VCaP (cell line): ENCODE results near the gene GPR108.

Source experiments
- H3K27ac ChIP-seq: fragments of 450-650 bp; 2 replicates; pipeline ENCODE4 v1.5.1; 2017
- TF ChIP-seq, protein P1 (sequence below): fragments of 450-650 bp; conservative IDR thresholded peaks from 2 replicates; pipeline ENCODE4 v1.5.1; 2017; ENCODE audit warnings: mild to moderate bottlenecking, moderate library complexity

The GPR108 gene

DNA sequence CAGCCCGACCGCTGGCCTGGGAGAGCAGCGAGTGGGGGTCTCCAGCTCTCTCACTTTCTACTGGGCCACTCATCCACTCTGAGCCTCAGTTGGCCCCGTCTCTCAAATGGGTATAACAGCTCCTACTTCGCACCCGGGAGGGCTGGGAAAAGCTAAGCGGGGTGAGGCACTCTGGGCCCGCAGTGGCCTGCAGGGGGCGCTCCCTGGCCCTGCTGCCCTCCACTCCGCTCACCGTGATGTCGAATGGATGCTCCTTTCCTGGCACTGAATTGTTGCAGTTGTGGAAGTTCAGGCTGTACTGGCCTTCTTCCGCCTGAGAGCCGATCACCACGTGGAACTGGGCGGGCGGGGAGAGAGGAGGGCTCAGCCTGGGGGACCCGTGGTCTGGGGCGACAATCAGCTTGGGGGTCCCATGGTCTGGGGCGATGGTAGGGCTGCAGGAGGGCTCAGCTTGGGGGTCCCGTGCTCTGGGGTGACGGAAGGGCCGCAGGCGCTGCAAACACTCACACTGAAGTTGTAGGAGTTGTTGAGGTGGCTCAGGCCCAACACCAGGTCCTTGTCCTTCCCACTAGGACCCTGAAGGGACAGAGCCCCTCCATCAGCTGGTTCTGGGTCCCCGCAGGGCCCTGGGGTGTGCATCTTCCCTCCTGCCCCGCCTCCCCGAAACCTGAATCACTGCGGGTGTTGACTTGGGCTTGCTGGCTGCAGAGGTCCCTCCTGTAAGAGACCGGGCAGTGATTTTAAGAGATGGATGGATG is 3.9 kb downstream of the GPR108 start:
- TF ChIP-seq, protein P1, sequence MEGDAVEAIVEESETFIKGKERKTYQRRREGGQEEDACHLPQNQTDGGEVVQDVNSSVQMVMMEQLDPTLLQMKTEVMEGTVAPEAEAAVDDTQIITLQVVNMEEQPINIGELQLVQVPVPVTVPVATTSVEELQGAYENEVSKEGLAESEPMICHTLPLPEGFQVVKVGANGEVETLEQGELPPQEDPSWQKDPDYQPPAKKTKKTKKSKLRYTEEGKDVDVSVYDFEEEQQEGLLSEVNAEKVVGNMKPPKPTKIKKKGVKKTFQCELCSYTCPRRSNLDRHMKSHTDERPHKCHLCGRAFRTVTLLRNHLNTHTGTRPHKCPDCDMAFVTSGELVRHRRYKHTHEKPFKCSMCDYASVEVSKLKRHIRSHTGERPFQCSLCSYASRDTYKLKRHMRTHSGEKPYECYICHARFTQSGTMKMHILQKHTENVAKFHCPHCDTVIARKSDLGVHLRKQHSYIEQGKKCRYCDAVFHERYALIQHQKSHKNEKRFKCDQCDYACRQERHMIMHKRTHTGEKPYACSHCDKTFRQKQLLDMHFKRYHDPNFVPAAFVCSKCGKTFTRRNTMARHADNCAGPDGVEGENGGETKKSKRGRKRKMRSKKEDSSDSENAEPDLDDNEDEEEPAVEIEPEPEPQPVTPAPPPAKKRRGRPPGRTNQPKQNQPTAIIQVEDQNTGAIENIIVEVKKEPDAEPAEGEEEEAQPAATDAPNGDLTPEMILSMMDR = no peak
- no peak overlapping the region for H3K27ac ChIP-seq

DNA sequence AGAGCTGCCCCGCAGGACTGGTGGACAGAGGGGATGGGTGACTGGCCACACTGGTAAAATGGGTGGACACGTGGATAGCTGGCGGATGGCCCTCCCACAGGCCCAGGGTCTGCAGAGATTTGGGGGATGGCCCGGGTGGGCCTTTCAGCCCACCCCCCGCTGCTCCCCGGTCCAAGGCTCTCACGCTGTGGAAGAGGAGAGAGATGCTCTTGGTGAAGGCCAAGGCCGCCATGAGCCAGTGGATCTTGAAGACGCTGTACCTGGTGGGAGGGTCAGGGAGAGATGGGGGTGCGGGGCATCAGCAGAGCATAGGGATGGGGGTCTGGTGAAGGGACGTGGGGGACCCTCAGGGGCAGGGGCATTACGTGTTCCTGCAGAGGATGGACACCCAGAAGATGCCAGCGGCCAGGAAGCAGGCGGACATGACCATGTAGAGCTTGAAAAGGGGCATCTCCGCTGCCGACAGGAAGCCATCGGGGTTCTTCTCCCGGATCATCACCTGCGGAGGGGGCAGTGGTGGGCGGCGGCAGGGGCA is 4.5 kb downstream of the GPR108 start:
- no peak overlapping the region for H3K27ac ChIP-seq
- TF ChIP-seq, protein P1 = no peak

DNA sequence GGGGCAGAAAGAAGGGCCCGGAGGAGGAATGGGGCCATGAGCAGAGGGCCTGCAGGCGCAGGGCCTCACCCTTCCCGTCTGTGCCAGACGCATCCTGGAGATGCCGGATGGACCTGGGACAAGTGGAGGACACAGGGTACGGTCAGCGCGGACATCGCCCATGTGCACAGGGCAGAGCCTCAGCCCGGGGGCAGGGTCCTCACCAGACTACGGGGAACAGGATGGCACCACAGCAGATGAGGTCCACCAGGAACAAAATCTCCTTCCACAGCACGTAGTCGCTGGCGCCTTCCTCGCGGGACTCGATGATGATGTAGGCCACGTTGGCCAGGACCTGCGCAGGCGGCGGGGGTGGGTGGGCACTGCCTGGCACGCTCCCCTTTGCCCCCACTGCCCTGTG is 5.6 kb downstream of the GPR108 start:
- TF ChIP-seq, protein P1 = no peak
- H3K27ac ChIP-seq = no peak overlapping the region

DNA sequence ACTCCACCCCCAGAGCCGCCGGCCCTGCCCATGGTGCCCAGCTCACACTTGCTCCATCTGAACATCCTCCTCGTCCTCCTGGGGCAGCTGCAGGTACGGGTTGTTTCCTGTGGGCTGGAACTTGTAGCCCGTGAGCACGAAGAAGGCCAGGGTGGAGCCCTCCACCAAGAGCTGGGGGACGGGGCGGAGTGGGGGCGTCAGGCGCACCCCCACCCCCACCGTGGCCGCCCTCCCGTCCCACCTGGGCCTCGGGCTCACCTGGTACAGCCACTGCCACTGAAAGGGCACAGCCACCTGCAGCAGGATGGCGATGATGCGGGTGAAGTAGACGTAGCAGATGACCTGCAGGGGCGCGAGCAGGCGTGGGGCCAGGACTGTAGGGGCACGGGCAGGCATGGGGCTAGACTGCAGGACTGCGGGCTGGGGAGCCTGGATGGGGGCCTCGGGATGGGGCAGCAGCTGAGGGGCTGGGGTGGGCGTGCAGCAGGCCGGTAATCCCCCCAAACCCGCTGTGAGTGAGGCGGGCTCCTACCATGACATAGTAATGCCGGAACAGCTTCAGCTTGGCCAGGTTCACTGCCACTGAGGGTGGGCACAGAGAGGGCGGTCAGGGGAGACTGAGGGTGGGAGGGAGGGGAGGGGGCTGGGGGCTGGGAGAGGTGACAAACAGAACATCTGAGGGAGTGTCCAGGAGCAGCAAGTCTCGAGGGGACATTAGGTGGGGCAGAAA is 6.3 kb downstream of the GPR108 start:
- H3K27ac ChIP-seq = no peak overlapping the region
- TF ChIP-seq, protein P1 = no peak

DNA sequence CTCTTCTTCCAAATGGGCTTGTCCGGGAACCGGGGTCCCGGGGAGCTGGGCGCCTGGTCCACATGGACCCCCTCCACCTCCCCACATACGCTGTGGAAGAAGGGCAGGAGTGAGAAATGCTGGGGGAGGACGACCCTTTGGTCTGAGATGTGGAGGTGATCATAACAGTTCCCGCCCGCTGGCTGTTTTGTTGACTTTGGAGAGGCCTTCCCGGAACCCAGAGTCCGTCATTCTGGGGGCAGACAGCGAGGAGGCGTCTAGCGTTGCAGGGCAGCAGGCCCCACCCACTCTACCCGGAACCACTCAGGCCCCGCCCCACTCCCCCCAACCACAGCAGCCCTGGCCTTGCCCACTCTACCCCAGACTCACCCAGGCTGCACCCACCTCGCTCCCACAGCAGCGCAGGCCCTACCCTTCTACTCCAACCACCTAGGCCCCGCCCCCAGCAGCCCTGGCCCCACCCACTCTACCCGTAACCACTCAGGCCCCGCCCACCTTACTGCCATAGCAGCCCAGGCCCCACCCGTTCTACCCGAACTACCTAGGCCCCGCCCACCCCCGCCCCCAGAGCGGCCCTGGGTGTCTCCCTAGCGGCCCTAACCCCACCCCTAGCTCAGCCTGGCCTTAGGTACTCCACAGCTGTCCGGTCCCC is 7.1 kb downstream of the GPR108 start:
- TF ChIP-seq, protein P1 = no peak
- no peak overlapping the region for H3K27ac ChIP-seq

DNA sequence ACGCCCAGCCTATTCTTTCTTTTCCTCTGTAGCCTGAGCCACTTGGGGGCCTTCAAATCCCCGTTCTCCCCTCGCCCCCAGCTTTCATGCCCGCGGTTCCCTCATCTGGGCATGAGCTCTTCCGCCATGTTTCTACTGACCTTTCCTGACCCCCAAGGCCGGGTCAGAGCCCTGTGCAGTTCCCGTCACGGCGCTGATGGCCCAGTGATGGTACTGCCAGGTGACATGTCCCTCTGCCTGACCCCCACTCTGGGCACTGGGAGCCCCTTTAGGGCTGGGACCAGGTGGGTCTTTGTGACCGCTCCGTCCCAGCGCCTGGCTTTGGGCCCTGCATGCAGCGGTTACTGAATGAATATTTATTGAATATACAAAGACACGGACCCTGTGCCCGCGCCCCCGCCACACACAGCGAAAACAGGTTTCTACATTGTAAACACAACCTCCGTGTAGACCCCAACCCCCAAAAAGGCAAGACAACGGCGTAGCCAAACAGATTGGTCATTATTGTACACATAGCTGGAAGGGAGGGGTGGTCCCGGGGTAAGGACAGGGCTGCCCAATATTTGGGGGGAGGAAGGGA is 7.7 kb downstream of the GPR108 start:
- TF ChIP-seq, protein P1 = no peak
- H3K27ac ChIP-seq = no peak overlapping the region

DNA sequence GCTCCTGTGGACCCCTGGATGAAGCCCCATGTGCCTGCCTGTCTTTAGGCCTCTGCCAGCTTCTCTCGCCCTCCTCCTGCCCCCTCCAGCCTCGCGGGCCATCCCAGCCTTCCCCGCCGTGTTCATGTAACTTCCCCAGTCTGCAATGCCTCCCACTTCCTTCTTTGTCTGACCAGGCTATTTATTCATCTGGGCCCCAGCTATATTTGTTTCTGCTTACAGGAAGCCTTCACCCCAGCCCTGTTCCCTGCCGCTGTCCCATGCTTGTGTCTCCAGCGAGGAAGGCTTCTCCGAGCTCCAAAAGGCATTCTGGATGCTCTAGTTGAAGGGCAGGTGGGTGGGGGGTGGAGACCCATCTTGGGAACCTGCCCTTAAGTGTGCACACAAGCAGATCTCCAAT is 9.0 kb downstream of the GPR108 start:
- H3K27ac ChIP-seq = no peak overlapping the region
- TF ChIP-seq, protein P1 = no peak
